ENCODE measurements around the gene KLLN. TPM values are rescaled to one million over a fixed set of nuclear protein-coding genes. Genes with fewer than 3 reads are reported as not detected.

KLLN gene
- total and polyA plus RNA-seq, 9 of the 15 experiments (the other 6 are each of a cell fraction or from before 2014, with no cell fraction given): 0.07 to 0.40 (median 0.25) TPM

GRCh38 chr10:87863053-87863943 is at the start of gene KLLN, which contains the start of gene PTEN (continued):
- TF ChIP-seq, protein P1, sequence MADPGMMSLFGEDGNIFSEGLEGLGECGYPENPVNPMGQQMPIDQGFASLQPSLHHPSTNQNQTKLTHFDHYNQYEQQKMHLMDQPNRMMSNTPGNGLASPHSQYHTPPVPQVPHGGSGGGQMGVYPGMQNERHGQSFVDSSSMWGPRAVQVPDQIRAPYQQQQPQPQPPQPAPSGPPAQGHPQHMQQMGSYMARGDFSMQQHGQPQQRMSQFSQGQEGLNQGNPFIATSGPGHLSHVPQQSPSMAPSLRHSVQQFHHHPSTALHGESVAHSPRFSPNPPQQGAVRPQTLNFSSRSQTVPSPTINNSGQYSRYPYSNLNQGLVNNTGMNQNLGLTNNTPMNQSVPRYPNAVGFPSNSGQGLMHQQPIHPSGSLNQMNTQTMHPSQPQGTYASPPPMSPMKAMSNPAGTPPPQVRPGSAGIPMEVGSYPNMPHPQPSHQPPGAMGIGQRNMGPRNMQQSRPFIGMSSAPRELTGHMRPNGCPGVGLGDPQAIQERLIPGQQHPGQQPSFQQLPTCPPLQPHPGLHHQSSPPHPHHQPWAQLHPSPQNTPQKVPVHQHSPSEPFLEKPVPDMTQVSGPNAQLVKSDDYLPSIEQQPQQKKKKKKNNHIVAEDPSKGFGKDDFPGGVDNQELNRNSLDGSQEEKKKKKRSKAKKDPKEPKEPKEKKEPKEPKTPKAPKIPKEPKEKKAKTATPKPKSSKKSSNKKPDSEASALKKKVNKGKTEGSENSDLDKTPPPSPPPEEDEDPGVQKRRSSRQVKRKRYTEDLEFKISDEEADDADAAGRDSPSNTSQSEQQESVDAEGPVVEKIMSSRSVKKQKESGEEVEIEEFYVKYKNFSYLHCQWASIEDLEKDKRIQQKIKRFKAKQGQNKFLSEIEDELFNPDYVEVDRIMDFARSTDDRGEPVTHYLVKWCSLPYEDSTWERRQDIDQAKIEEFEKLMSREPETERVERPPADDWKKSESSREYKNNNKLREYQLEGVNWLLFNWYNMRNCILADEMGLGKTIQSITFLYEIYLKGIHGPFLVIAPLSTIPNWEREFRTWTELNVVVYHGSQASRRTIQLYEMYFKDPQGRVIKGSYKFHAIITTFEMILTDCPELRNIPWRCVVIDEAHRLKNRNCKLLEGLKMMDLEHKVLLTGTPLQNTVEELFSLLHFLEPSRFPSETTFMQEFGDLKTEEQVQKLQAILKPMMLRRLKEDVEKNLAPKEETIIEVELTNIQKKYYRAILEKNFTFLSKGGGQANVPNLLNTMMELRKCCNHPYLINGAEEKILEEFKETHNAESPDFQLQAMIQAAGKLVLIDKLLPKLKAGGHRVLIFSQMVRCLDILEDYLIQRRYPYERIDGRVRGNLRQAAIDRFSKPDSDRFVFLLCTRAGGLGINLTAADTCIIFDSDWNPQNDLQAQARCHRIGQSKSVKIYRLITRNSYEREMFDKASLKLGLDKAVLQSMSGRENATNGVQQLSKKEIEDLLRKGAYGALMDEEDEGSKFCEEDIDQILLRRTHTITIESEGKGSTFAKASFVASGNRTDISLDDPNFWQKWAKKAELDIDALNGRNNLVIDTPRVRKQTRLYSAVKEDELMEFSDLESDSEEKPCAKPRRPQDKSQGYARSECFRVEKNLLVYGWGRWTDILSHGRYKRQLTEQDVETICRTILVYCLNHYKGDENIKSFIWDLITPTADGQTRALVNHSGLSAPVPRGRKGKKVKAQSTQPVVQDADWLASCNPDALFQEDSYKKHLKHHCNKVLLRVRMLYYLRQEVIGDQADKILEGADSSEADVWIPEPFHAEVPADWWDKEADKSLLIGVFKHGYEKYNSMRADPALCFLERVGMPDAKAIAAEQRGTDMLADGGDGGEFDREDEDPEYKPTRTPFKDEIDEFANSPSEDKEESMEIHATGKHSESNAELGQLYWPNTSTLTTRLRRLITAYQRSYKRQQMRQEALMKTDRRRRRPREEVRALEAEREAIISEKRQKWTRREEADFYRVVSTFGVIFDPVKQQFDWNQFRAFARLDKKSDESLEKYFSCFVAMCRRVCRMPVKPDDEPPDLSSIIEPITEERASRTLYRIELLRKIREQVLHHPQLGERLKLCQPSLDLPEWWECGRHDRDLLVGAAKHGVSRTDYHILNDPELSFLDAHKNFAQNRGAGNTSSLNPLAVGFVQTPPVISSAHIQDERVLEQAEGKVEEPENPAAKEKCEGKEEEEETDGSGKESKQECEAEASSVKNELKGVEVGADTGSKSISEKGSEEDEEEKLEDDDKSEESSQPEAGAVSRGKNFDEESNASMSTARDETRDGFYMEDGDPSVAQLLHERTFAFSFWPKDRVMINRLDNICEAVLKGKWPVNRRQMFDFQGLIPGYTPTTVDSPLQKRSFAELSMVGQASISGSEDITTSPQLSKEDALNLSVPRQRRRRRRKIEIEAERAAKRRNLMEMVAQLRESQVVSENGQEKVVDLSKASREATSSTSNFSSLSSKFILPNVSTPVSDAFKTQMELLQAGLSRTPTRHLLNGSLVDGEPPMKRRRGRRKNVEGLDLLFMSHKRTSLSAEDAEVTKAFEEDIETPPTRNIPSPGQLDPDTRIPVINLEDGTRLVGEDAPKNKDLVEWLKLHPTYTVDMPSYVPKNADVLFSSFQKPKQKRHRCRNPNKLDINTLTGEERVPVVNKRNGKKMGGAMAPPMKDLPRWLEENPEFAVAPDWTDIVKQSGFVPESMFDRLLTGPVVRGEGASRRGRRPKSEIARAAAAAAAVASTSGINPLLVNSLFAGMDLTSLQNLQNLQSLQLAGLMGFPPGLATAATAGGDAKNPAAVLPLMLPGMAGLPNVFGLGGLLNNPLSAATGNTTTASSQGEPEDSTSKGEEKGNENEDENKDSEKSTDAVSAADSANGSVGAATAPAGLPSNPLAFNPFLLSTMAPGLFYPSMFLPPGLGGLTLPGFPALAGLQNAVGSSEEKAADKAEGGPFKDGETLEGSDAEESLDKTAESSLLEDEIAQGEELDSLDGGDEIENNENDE (IDR thresholded peaks at IDR 0.05; ENCODE audit: low read depth, low read length): no peak
- TF ChIP-seq CBX2 (IDR thresholded peaks at IDR 0.05; ENCODE audit: insufficient read depth, low read length, poor library complexity, severe bottlenecking) (no peak), ARHGAP35 (IDR thresholded peaks at IDR 0.05; ENCODE audit: partially characterized antibody) (no peak), ZNF184 (CRISPR knock-in tag; IDR thresholded peaks at IDR 0.05) (no peak), NR2C1 (IDR thresholded peaks at IDR 0.05) (no peak), NR2C1 (tag; IDR thresholded peaks at IDR 0.05) (no peak), EHMT2 (IDR thresholded peaks at IDR 0.05) (no peak), MAZ (CRISPR knock-in tag; conservative IDR thresholded peaks at IDR 0.05 in 1 of 2, IDR thresholded peaks at IDR 0.05 in 1 of 2) (peak in 1 of 2 experiments; percentile 34; a peak in 3 of 4 replicates), FOS (IDR thresholded peaks at IDR 0.05; ENCODE audit: extremely low read depth, insufficient read length) (no peak), CBFB (CRISPR knock-in tag; IDR thresholded peaks at IDR 0.05) (no peak), NEUROD1 (IDR thresholded peaks at IDR 0.05; ENCODE audit: borderline replicate concordance, low read depth, low read length, partially characterized antibody) (peak; percentile 14), RBBP5 (IDR thresholded peaks at IDR 0.05; ENCODE audit: borderline replicate concordance, insufficient read depth, low read length, poor library complexity, severe bottlenecking) (peak; percentile 74)
- TF ChIP-seq, protein P2, sequence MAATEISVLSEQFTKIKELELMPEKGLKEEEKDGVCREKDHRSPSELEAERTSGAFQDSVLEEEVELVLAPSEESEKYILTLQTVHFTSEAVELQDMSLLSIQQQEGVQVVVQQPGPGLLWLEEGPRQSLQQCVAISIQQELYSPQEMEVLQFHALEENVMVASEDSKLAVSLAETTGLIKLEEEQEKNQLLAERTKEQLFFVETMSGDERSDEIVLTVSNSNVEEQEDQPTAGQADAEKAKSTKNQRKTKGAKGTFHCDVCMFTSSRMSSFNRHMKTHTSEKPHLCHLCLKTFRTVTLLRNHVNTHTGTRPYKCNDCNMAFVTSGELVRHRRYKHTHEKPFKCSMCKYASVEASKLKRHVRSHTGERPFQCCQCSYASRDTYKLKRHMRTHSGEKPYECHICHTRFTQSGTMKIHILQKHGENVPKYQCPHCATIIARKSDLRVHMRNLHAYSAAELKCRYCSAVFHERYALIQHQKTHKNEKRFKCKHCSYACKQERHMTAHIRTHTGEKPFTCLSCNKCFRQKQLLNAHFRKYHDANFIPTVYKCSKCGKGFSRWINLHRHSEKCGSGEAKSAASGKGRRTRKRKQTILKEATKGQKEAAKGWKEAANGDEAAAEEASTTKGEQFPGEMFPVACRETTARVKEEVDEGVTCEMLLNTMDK (IDR thresholded peaks at IDR 0.05; ENCODE audit: borderline replicate concordance, insufficient read depth, low read depth, low read length, poor library complexity, severe bottlenecking): no peak
